HL-60 (cell line): ENCODE measurements around the gene ZNF670.

ENCODE experiments used
- TF ChIP-seq, protein P1 (sequence below): IDR thresholded peaks from 2 replicates; pipeline ENCODE4 v1.6.1; 2012; ENCODE audit warnings: low read depth; ENCODE audit not compliant: insufficient replicate concordance
- TF ChIP-seq, protein P2 (sequence below): IDR thresholded peaks from one replicate; pipeline ENCODE4 v1.5.1; 2011; ENCODE audit warnings: low read length, control low read depth, inconsistent platforms; ENCODE audit not compliant: insufficient read depth

DNA sequence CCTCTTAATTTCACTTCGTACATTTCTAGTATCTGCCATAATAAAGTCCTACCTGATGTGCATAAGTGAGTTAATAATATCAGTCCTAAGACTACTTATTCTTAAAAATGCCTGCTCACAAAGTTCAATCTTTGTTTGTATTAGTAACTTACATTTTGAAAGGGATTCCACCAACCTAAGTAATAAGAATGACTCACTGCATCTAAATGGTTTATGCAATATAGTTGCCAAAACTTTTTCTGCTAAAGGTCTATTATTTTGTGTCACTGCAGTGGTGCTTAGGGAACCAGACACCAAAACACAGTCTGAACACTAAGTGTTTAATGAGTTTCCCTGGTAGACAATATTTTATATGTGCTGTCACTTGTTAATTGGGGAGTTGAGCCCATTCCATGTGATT lies 23.8 kb upstream of the ZNF670 start:
- TF ChIP-seq, protein P1, sequence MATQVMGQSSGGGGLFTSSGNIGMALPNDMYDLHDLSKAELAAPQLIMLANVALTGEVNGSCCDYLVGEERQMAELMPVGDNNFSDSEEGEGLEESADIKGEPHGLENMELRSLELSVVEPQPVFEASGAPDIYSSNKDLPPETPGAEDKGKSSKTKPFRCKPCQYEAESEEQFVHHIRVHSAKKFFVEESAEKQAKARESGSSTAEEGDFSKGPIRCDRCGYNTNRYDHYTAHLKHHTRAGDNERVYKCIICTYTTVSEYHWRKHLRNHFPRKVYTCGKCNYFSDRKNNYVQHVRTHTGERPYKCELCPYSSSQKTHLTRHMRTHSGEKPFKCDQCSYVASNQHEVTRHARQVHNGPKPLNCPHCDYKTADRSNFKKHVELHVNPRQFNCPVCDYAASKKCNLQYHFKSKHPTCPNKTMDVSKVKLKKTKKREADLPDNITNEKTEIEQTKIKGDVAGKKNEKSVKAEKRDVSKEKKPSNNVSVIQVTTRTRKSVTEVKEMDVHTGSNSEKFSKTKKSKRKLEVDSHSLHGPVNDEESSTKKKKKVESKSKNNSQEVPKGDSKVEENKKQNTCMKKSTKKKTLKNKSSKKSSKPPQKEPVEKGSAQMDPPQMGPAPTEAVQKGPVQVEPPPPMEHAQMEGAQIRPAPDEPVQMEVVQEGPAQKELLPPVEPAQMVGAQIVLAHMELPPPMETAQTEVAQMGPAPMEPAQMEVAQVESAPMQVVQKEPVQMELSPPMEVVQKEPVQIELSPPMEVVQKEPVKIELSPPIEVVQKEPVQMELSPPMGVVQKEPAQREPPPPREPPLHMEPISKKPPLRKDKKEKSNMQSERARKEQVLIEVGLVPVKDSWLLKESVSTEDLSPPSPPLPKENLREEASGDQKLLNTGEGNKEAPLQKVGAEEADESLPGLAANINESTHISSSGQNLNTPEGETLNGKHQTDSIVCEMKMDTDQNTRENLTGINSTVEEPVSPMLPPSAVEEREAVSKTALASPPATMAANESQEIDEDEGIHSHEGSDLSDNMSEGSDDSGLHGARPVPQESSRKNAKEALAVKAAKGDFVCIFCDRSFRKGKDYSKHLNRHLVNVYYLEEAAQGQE: no peak
- TF ChIP-seq, protein P2, sequence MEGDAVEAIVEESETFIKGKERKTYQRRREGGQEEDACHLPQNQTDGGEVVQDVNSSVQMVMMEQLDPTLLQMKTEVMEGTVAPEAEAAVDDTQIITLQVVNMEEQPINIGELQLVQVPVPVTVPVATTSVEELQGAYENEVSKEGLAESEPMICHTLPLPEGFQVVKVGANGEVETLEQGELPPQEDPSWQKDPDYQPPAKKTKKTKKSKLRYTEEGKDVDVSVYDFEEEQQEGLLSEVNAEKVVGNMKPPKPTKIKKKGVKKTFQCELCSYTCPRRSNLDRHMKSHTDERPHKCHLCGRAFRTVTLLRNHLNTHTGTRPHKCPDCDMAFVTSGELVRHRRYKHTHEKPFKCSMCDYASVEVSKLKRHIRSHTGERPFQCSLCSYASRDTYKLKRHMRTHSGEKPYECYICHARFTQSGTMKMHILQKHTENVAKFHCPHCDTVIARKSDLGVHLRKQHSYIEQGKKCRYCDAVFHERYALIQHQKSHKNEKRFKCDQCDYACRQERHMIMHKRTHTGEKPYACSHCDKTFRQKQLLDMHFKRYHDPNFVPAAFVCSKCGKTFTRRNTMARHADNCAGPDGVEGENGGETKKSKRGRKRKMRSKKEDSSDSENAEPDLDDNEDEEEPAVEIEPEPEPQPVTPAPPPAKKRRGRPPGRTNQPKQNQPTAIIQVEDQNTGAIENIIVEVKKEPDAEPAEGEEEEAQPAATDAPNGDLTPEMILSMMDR: no peak
